M059J (cell line): ENCODE results near the gene INTS6. TPM values are rescaled to one million over a fixed set of nuclear protein-coding genes. Genes with fewer than 3 reads are reported as not detected.
A peak's percentile ranks its signal among the peaks of the same experiment; 100 is the strongest.

ENCODE experiments used
- DNase-seq: peaks from one replicate; pipeline ENCODE4 v3.0.0-alpha.2; 2012; ENCODE audit warnings: low read depth
- total RNA-seq: library from RNA; depleted of rRNA; stranded (reverse); fragments of >200 nt; shearing (Covaris generic); gene quantifications from 2 replicates; pipeline ENCODE4 v1.2.3, GENCODE V29; 2014

The INTS6 gene
- total RNA-seq, 1 experiment from 2014 or later = 35.2 TPM

GRCh38 chr13:51456510-51456909 lies 3.7 kb upstream of the INTS6 start:
- no peak for DNase-seq

- no peak for DNase-seq
These were observed 2.7 kb upstream of the INTS6 start for GRCh38 chr13:51455532-51455931.

GRCh38 chr13:51453959-51454703 lies 1.3 kb upstream of the INTS6 start:
- peak; percentile 4 for DNase-seq

- DNase-seq = no peak
These were observed 547 bp upstream of the INTS6 start for GRCh38 chr13:51453207-51453958.

GRCh38 chr13:51451467-51452360 lies 1.1 kb downstream of the INTS6 start:
- DNase-seq = peak; percentile 51

GRCh38 chr13:51451134-51451466 lies 1.7 kb downstream of the INTS6 start:
- no peak for DNase-seq

GRCh38 chr13:51449018-51449417 lies 3.8 kb downstream of the INTS6 start:
- DNase-seq = no peak

GRCh38 chr13:51444922-51445321 lies 7.9 kb downstream of the INTS6 start:
- DNase-seq = peak; percentile 26

GRCh38 chr13:51440381-51440780 lies 12.5 kb downstream of the INTS6 start:
- DNase-seq = no peak

GRCh38 chr13:51437550-51438127 lies 15.2 kb downstream of the INTS6 start:
- no peak for DNase-seq

GRCh38 chr13:51435002-51435578 lies 17.7 kb downstream of the INTS6 start:
- peak; percentile 6 for DNase-seq

GRCh38 chr13:51432576-51432975 lies 20.3 kb downstream of the INTS6 start:
- DNase-seq = no peak

- no peak for DNase-seq
These were observed 25.9 kb downstream of the INTS6 start for GRCh38 chr13:51426982-51427381.

- DNase-seq = no peak
These were observed 27.3 kb downstream of the INTS6 start for GRCh38 chr13:51425410-51426042.

GRCh38 chr13:51423766-51424165 lies 29.1 kb downstream of the INTS6 start:
- no peak for DNase-seq

- DNase-seq = no peak
These were observed 30.4 kb downstream of the INTS6 start for GRCh38 chr13:51422484-51422883.

- DNase-seq = peak; percentile 16
These were observed 31.9 kb downstream of the INTS6 start for GRCh38 chr13:51420681-51421490.

- no peak for DNase-seq
These were observed 33.7 kb downstream of the INTS6 start for GRCh38 chr13:51419001-51419636.

GRCh38 chr13:51417716-51418115 lies 35.1 kb downstream of the INTS6 start:
- DNase-seq = no peak

GRCh38 chr13:51416107-51416506 lies 36.7 kb downstream of the INTS6 start:
- DNase-seq = no peak
